ENCODE measurements around the gene DFFB.

Gene DFFB

DNA sequence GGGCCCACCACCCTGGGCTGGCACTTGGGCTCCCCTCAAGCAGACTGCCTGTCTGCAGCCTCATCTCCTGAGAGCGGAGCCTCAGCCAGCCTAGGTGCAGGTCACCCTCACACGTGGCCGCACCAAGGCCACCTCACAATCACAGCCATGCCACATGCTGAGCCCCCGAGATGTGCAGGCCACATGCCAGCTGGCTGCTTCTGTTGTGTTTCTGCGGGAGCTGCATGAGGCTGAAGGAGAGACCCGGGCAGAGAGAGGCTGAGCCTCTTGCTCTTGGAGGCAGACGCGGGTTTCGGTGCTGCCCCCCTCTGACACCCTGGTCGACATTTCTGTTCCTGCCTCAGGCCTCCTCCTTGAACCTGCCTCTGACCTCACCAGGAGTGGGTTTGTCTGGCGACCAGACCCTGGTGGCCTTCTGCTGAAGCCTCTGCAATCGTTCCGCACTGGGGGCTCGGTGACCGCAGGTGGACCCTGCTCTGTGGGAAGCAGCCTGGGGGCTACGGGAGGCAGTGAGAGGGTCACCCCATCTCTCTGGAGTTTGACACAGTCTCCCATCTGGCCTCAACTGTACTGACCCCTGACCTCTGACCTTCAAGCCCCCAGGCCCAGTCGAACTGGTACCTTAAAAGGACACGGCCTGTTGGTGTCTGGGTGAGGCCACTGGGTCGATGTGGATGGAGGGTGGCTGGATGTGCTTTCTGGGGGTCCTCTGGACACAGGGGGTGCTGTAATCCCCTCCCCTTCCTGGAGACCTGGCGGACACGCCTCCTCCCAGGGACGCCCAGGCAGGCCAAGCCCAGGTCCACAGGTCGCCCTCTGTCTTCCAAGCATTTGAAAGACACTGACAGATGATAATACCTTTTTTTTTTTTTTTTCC is 55.8 kb downstream of the DFFB start:
- DNase-seq (ENCODE audit: low read depth in 1 of 2, low spot score in 1 of 2): no peak
- TF ChIP-seq SPI1 (IDR thresholded peaks at IDR 0.05; ENCODE audit: borderline replicate concordance, low read depth) (no peak), REST (IDR thresholded peaks at IDR 0.05; ENCODE audit: insufficient replicate concordance, low read depth) (no peak), CTCF (IDR thresholded peaks at IDR 0.05; ENCODE audit: insufficient read depth, low read length) (no peak), POLR2AphosphoS5 (IDR thresholded peaks at IDR 0.05; ENCODE audit: low read depth) (no peak), GABPA (IDR thresholded peaks at IDR 0.05; ENCODE audit: low read depth) (no peak)
- Histone ChIP-seq H3K27me3 (ENCODE audit: insufficient read depth, poor library complexity, severe bottlenecking) (no peaks in the 10 kb centered on the region), H3K4me3 (replicated peaks; ENCODE audit: insufficient read depth, low read length) (no peak overlapping the region), H3K27ac (replicated peaks) (no peak overlapping the region)

GRCh38 chr1:3914331-3914851 is 57.1 kb downstream of the DFFB start:
- DNase-seq (ENCODE audit: low read depth in 1 of 2, low spot score in 1 of 2): no peak
- Histone ChIP-seq H3K4me3 (replicated peaks; ENCODE audit: insufficient read depth, low read length) (no peak overlapping the region), H3K27ac (replicated peaks) (no peak overlapping the region), H3K27me3 (ENCODE audit: insufficient read depth, poor library complexity, severe bottlenecking) (no peaks in the 10 kb centered on the region)
- TF ChIP-seq REST (IDR thresholded peaks at IDR 0.05; ENCODE audit: insufficient replicate concordance, low read depth) (no peak), CTCF (IDR thresholded peaks at IDR 0.05; ENCODE audit: insufficient read depth, low read length) (no peak), SPI1 (IDR thresholded peaks at IDR 0.05; ENCODE audit: borderline replicate concordance, low read depth) (no peak), POLR2AphosphoS5 (IDR thresholded peaks at IDR 0.05; ENCODE audit: low read depth) (no peak), GABPA (IDR thresholded peaks at IDR 0.05; ENCODE audit: low read depth) (no peak)

DNA sequence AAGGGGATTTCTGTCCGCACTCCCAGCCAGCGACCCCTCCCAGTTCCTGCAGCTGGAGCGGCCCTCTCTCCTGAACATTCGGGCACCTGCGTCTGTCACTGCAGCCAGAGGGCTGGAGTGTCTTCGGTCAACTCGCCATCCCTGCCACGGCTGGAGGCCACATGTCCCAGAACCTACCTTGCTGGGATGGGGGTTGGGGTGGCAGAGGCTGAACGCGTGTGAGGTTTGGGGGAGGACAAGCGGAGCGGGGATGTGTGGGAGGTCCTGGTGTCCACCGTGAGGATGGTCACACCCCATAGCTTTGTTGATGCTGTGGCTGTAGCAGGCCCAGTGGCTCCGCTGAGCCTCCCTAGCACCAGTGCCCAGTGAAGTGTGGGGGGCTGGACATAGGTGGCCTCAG is 57.6 kb downstream of the DFFB start:
- TF ChIP-seq REST (IDR thresholded peaks at IDR 0.05; ENCODE audit: insufficient replicate concordance, low read depth) (no peak), GABPA (IDR thresholded peaks at IDR 0.05; ENCODE audit: low read depth) (no peak), SPI1 (IDR thresholded peaks at IDR 0.05; ENCODE audit: borderline replicate concordance, low read depth) (no peak), CTCF (IDR thresholded peaks at IDR 0.05; ENCODE audit: insufficient read depth, low read length) (no peak), POLR2AphosphoS5 (IDR thresholded peaks at IDR 0.05; ENCODE audit: low read depth) (no peak)
- DNase-seq (ENCODE audit: low read depth in 1 of 2, low spot score in 1 of 2): no peak
- Histone ChIP-seq H3K27me3 (ENCODE audit: insufficient read depth, poor library complexity, severe bottlenecking) (no peaks in the 10 kb centered on the region), H3K4me3 (replicated peaks; ENCODE audit: insufficient read depth, low read length) (no peak overlapping the region), H3K27ac (replicated peaks) (no peak overlapping the region)
